K562 (cell line): ENCODE measurements around the gene ALDH9A1.

ENCODE experiments used
- ARID4B ChIP-seq: sonication (generic); formaldehyde crosslinking; IDR thresholded peaks from 2 replicates; pipeline ENCODE4 v1.8.0; 2022; ENCODE audit warnings: mild to moderate bottlenecking, missing genetic modification reagents
- CREB3 ChIP-seq: fragments of 450-650 bp; conservative IDR thresholded peaks from 2 replicates; pipeline ENCODE4 v1.6.1; 2016; ENCODE audit warnings: missing genetic modification characterization, low read depth, mild to moderate bottlenecking, missing compliant biosample characterization, moderate library complexity
- CTCF ChIP-seq, 3 experiments: IDR thresholded peaks in 2 of 3; conservative IDR thresholded peaks in 1 of 3; 2 replicates each; pipeline ENCODE4 v1.5.1; 2011 to 2012; ENCODE audit warnings: low read length in 3 of 3, mild to moderate bottlenecking in 3 of 3, control low read depth in 2 of 3, improper control_type of control experiment in 1 of 3, inconsistent platforms in 1 of 3, low read depth in 1 of 3, mixed read lengths in 1 of 3, moderate library complexity in 1 of 3; ENCODE audit not compliant: insufficient read depth in 2 of 3
- GTF2F1 ChIP-seq: IDR thresholded peaks from 2 replicates; pipeline ENCODE4 v1.6.1; 2011; ENCODE audit warnings: low read depth, low read length, improper control_type of control experiment
- HNRNPL ChIP-seq: fragments of 200-400 bp; formaldehyde crosslinking; IDR thresholded peaks from 2 replicates; pipeline ENCODE4 v1.6.1; 2017; ENCODE audit warnings: low read depth, mild to moderate bottlenecking, low read length
- MEF2D ChIP-seq: conservative IDR thresholded peaks from 2 replicates; pipeline ENCODE4 v1.6.1; 2016; ENCODE audit warnings: low read depth, missing genetic modification characterization, missing compliant biosample characterization
- RAD21 ChIP-seq, 2 experiments: fragments of 250-450 bp in 1 of 2; fragments of 450-650 bp in 1 of 2; sonication (Bioruptor Pico) in 1 of 2; formaldehyde crosslinking in 1 of 2; IDR thresholded peaks in 1 of 2; conservative IDR thresholded peaks in 1 of 2; 2 replicates each; pipeline versions ENCODE4 v1.4.0 to v1.8.0; 2020 to 2022; ENCODE audit warnings: mild to moderate bottlenecking in 2 of 2, moderate library complexity in 1 of 2
- SNAPC5 ChIP-seq: fragments of 250-450 bp; sonication (Bioruptor Pico); IDR thresholded peaks from 2 replicates; pipeline ENCODE4 v1.8.0; 2021; ENCODE audit warnings: moderate library complexity, mild to moderate bottlenecking, inconsistent platforms
- SRF ChIP-seq, 2 experiments: fragments of 250-450, 450-650 bp in 1 of 2; sonication (Bioruptor Pico) in 1 of 2; sonication (generic) in 1 of 2; formaldehyde crosslinking; IDR thresholded peaks; 2 replicates each; pipeline versions ENCODE4 v1.5.0 to v1.5.1; 2020 to 2022; ENCODE audit warnings: mild to moderate bottlenecking in 1 of 2, missing genetic modification reagents in 1 of 2
- TAF15 ChIP-seq: fragments of 200-400 bp; formaldehyde crosslinking; IDR thresholded peaks from 2 replicates; pipeline ENCODE4 v1.6.1; 2017; ENCODE audit warnings: mild to moderate bottlenecking, low read depth, low read length, moderate library complexity
- USF2 ChIP-seq: sonication (generic); formaldehyde crosslinking; IDR thresholded peaks from 2 replicates; pipeline ENCODE4 v1.5.0; 2020; ENCODE audit warnings: missing genetic modification reagents
- TF ChIP-seq, protein P1 (sequence below): sonication (generic); formaldehyde crosslinking; IDR thresholded peaks from 2 replicates; pipeline ENCODE4 v1.4.0; 2020; ENCODE audit warnings: mild to moderate bottlenecking, missing genetic modification reagents
- TF ChIP-seq, protein P2 (sequence below): fragments of 450-650 bp; IDR thresholded peaks from 2 replicates; pipeline ENCODE4 v1.6.1; 2016; ENCODE audit warnings: missing biosample characterization, missing genetic modification characterization

DNA sequence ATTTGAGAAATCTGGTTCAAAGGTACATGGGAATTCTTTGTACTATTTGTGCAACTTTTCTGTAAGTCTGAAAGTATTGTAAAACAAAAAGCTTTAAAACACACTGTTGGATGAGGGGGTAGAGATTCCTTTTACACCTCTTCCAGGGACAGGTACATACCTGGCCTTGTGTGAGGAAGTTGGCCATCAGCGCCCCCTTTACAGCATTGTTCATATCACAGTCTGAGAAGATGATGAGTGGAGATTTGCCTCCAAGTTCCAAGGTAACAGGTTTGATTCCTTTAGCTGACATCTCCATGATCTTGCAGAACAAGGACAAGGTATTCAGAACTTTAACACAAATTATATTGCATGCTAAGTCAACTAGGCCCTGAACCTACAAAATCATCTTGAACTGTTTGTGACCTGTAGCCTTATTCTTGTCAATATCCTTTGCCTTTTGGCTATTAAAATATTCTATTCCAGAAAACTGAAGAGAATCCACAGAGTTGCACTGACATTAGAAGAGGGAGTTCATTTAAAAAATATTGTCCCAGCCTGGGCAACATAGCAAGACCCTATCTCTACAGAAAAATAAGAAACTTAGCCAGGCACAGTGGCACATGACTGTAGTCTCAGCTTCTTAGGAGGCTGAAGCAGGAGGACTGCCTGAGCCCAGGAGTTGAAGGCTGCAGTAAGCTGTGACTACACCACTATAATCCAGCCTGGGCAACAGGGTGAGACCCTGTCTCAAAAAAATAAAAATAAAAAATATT lies 18.9 kb downstream of the ALDH9A1 start:
- TF ChIP-seq MEF2D (tag) (no peak), CTCF (IDR thresholded peaks at IDR 0.05 in 2 of 3, conservative IDR thresholded peaks at IDR 0.05 in 1 of 3; ENCODE audit: insufficient read depth in 2 of 3, low read depth in 1 of 3, low read length in 3 of 3) (no peak), GTF2F1 (no peak), SNAPC5 (CRISPR knock-in tag) (no peak), TAF15 (no peak), USF2 (CRISPR knock-in tag) (no peak), ARID4B (CRISPR knock-in tag) (no peak), SRF (CRISPR knock-in tag; IDR thresholded peaks at IDR 0.05) (no peak), CREB3 (tag) (no peak), HNRNPL (no peak), RAD21 (CRISPR knock-in tag; conservative IDR thresholded peaks at IDR 0.05 in 1 of 2, IDR thresholded peaks at IDR 0.05 in 1 of 2) (no peak)
- TF ChIP-seq, protein P1, sequence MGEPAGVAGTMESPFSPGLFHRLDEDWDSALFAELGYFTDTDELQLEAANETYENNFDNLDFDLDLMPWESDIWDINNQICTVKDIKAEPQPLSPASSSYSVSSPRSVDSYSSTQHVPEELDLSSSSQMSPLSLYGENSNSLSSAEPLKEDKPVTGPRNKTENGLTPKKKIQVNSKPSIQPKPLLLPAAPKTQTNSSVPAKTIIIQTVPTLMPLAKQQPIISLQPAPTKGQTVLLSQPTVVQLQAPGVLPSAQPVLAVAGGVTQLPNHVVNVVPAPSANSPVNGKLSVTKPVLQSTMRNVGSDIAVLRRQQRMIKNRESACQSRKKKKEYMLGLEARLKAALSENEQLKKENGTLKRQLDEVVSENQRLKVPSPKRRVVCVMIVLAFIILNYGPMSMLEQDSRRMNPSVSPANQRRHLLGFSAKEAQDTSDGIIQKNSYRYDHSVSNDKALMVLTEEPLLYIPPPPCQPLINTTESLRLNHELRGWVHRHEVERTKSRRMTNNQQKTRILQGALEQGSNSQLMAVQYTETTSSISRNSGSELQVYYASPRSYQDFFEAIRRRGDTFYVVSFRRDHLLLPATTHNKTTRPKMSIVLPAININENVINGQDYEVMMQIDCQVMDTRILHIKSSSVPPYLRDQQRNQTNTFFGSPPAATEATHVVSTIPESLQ (CRISPR knock-in tag), result no peak
- TF ChIP-seq, protein P2, sequence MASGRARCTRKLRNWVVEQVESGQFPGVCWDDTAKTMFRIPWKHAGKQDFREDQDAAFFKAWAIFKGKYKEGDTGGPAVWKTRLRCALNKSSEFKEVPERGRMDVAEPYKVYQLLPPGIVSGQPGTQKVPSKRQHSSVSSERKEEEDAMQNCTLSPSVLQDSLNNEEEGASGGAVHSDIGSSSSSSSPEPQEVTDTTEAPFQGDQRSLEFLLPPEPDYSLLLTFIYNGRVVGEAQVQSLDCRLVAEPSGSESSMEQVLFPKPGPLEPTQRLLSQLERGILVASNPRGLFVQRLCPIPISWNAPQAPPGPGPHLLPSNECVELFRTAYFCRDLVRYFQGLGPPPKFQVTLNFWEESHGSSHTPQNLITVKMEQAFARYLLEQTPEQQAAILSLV, result no peak
